Activated CD4-positive, alpha-beta memory T cell treated with anti-CD3 and anti-CD28 coated beads, Interleukin-2, amount 10 ng/mL, durations not matched to agents 7 days and 5 days (primary cell): ENCODE results near the gene HSD3B2. TPM values are rescaled to one million over a fixed set of nuclear protein-coding genes. Genes with fewer than 3 reads are reported as not detected.
"Not testable (repeated sequence)": the region's sequence is repeated elsewhere in the genome, so short reads cannot be mapped to it uniquely, and the experiment has no call there.

ENCODE experiments used
- CTCF ChIA-PET: fragments of 350-600 bp; sonication (Branson Sonifier 250); formaldehyde crosslinking; loops from one replicate; lab custom pipeline; 2021; ENCODE audit warnings: antibody characterized with exemption, inconsistent platforms; lab: Charles Lee
- POLR2A ChIA-PET: fragments of 350-600 bp; sonication (Branson Sonifier 250); formaldehyde crosslinking; loops from one replicate; lab custom pipeline; 2021; ENCODE audit warnings: antibody characterized with exemption; lab: Charles Lee
- DNase-seq: peaks from one replicate; pipeline ENCODE4 v3.0.0-alpha.2; 2020
- H3K27ac Mint-ChIP-seq: one replicate; pipeline ENCODE4 v1.8.0; 2021; ENCODE audit warnings: mild to moderate bottlenecking, mixed read lengths
- H3K27me3 Mint-ChIP-seq: one replicate; pipeline ENCODE4 v1.8.0; 2021; ENCODE audit warnings: mixed read lengths
- H3K36me3 Mint-ChIP-seq: one replicate; pipeline ENCODE4 v1.8.0; 2021; ENCODE audit warnings: low read depth, mixed read lengths
- H3K4me1 Mint-ChIP-seq: one replicate; pipeline ENCODE4 v1.8.0; 2021; ENCODE audit warnings: mixed read lengths
- H3K4me3 Mint-ChIP-seq: one replicate; pipeline ENCODE4 v1.8.0; 2021; ENCODE audit warnings: mild to moderate bottlenecking, mixed read lengths
- H3K9me3 Mint-ChIP-seq: one replicate; pipeline ENCODE4 v1.8.0; 2021; ENCODE audit warnings: mixed read lengths
- total RNA-seq, 2 experiments: library from RNA; stranded (reverse); gene quantifications; one replicate each; pipeline ENCODE4 v1.2.3, GENCODE V29; 2021

Gene HSD3B2
- not detected for total RNA-seq

DNA sequence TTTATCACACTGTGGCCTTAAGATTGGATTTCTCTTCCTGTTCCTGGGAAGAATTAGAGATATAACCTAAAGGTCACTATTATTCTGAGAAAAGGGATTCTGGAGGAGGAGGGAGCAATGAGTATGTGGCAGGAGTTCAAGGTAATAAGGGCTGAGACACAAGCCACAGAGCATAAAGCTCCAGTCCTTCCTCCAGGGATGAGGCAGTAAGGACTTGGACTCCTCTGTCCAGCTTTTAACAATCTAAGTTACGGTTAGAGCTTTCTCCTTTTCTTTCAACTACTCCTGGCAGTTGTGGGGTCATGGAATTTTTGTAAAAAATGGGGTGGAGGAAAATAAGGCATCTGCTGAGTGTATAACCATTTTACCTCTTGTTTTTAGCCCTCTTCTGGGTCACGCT, at the start of gene HSD3B2:
HSD3B2 (plus strand) TSS at position 201 of the 400 bp plus-strand sequence. CDS start 270 bp downstream, outside the sequence.
- H3K27ac Mint-ChIP-seq = no peak within 1 kb of the TSS
- POLR2A ChIA-PET = no interaction called here
- H3K27me3 Mint-ChIP-seq = peaks cover 2% of the 10 kb centered on the region
- DNase-seq = no peak
- H3K36me3 Mint-ChIP-seq = no peaks in the 10 kb centered on the region
- H3K4me1 Mint-ChIP-seq = no peaks in the 10 kb centered on the region
- CTCF ChIA-PET = no interaction called here
- H3K9me3 Mint-ChIP-seq = no peaks in the 10 kb centered on the region
- no peak within 1 kb of the TSS for H3K4me3 Mint-ChIP-seq

GRCh38 chr1:119366424-119366823, 48.5 kb upstream of the HSD3B2 start:
- H3K27ac Mint-ChIP-seq = no peak overlapping the region
- CTCF ChIA-PET = interaction anchor here (2.6 kb wide), 1 partner anchor 92 kb away, joined by 11 read pairs; no protein-coding TSS in a partner anchor
- no peaks in the 10 kb centered on the region for H3K4me1 Mint-ChIP-seq
- peaks cover 4% of the 10 kb centered on the region for H3K27me3 Mint-ChIP-seq
- DNase-seq = no peak
- POLR2A ChIA-PET = no interaction called here
- H3K36me3 Mint-ChIP-seq = no peaks in the 10 kb centered on the region
- no peaks in the 10 kb centered on the region for H3K9me3 Mint-ChIP-seq
- no peak overlapping the region for H3K4me3 Mint-ChIP-seq

GRCh38 chr1:119367432-119368124, 47.4 kb upstream of the HSD3B2 start:
- ChIA-PET CTCF (interaction anchor here (0.8 to 2.6 kb wide), 2 partner anchors 82 to 93 kb away, joined by 3 to 11 read pairs; no protein-coding TSS in a partner anchor), POLR2A (no interaction called here)
- no peak overlapping the region for H3K27ac Mint-ChIP-seq
- peaks cover 6% of the 10 kb centered on the region for H3K27me3 Mint-ChIP-seq
- no peaks in the 10 kb centered on the region for H3K4me1 Mint-ChIP-seq
- no peak for DNase-seq
- no peaks in the 10 kb centered on the region for H3K9me3 Mint-ChIP-seq
- H3K36me3 Mint-ChIP-seq = no peaks in the 10 kb centered on the region
- no peak overlapping the region for H3K4me3 Mint-ChIP-seq

GRCh38 chr1:119368554-119368953, 46.4 kb upstream of the HSD3B2 start, which contains the start of gene HAO2:
HAO2 (plus strand) TSS chr1:119368785; CDS start chr1:119381086, 12,301 bp downstream.
- H3K9me3 Mint-ChIP-seq = no peaks in the 10 kb centered on the region
- ChIA-PET CTCF (interaction anchor here (0.8 kb wide), 1 partner anchor 83 kb away, joined by 3 read pairs; no protein-coding TSS in a partner anchor), POLR2A (no interaction called here)
- H3K4me3 Mint-ChIP-seq = no peak within 1 kb of the TSS
- H3K36me3 Mint-ChIP-seq = no peaks in the 10 kb centered on the region
- no peak for DNase-seq
- H3K4me1 Mint-ChIP-seq = no peaks in the 10 kb centered on the region
- H3K27ac Mint-ChIP-seq = no peak within 1 kb of the TSS
- H3K27me3 Mint-ChIP-seq = peaks cover 8% of the 10 kb centered on the region

GRCh38 chr1:119370748-119371147, 44.2 kb upstream of the HSD3B2 start:
- Mint-ChIP-seq H3K4me3 (no peak overlapping the region), H3K36me3 (no peaks in the 10 kb centered on the region), H3K4me1 (no peaks in the 10 kb centered on the region), H3K27ac (no peak overlapping the region), H3K27me3 (peaks cover 8% of the 10 kb centered on the region), H3K9me3 (no peaks in the 10 kb centered on the region)
- ChIA-PET POLR2A (no interaction called here), CTCF (no interaction called here)
- DNase-seq = no peak

DNA sequence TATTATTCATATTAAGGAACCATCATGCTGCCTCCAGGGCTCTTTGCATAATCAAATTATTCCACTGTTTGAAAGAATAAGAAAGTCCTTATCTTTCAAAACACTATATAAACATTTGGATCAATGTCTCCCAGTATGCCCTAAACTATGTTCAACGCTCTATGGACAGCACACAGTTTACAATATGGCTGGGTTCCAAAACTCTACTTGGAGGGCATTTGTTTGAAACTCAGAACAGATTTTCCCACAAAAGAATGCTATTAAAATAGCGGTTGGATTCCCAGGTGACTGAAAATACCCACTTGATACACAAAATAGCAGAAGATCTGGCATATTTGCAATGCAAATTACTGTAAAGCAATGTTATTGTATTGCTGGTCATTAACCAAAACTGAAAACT, 43.1 kb upstream of the HSD3B2 start:
- ChIA-PET CTCF (no interaction called here), POLR2A (no interaction called here)
- no peak for DNase-seq
- H3K4me3 Mint-ChIP-seq = no peak overlapping the region
- H3K27ac Mint-ChIP-seq = no peak overlapping the region
- H3K27me3 Mint-ChIP-seq = peaks cover 7% of the 10 kb centered on the region
- H3K9me3 Mint-ChIP-seq = no peaks in the 10 kb centered on the region
- no peaks in the 10 kb centered on the region for H3K36me3 Mint-ChIP-seq
- no peaks in the 10 kb centered on the region for H3K4me1 Mint-ChIP-seq

GRCh38 chr1:119372503-119373086, 42.4 kb upstream of the HSD3B2 start:
- no peaks in the 10 kb centered on the region for H3K9me3 Mint-ChIP-seq
- POLR2A ChIA-PET = interaction anchor here (1.0 kb wide), 1 partner anchor 11 kb away, joined by 3 read pairs; no protein-coding TSS in a partner anchor
- peaks cover 3% of the 10 kb centered on the region for H3K27me3 Mint-ChIP-seq
- no peak for DNase-seq
- no peak overlapping the region for H3K27ac Mint-ChIP-seq
- H3K36me3 Mint-ChIP-seq = no peaks in the 10 kb centered on the region
- no peak overlapping the region for H3K4me3 Mint-ChIP-seq
- no peaks in the 10 kb centered on the region for H3K4me1 Mint-ChIP-seq
- CTCF ChIA-PET = interaction anchor here (1.2 kb wide), 1 partner anchor 98 kb away, joined by 3 read pairs; no protein-coding TSS in a partner anchor

GRCh38 chr1:119373465-119373864, 41.5 kb upstream of the HSD3B2 start:
- POLR2A ChIA-PET = interaction anchor here (1.0 kb wide), 1 partner anchor 11 kb away, joined by 3 read pairs; no protein-coding TSS in a partner anchor
- CTCF ChIA-PET = interaction anchor here (1.2 kb wide), 1 partner anchor 98 kb away, joined by 3 read pairs; no protein-coding TSS in a partner anchor
- Mint-ChIP-seq H3K4me1 (no peaks in the 10 kb centered on the region), H3K27ac (no peak overlapping the region), H3K9me3 (no peaks in the 10 kb centered on the region), H3K4me3 (no peak overlapping the region), H3K27me3 (peaks cover 3% of the 10 kb centered on the region), H3K36me3 (no peaks in the 10 kb centered on the region)
- no peak for DNase-seq

GRCh38 chr1:119374208-119374874, 40.6 kb upstream of the HSD3B2 start:
- Mint-ChIP-seq H3K9me3 (no peaks in the 10 kb centered on the region), H3K36me3 (no peaks in the 10 kb centered on the region), H3K27ac (no peak overlapping the region), H3K4me1 (no peaks in the 10 kb centered on the region), H3K4me3 (no peak overlapping the region), H3K27me3 (peaks cover 3% of the 10 kb centered on the region)
- no peak for DNase-seq
- ChIA-PET POLR2A (no interaction called here), CTCF (interaction anchor here (1.1 kb wide), 1 partner anchor 12 kb away, joined by 3 read pairs; no protein-coding TSS in a partner anchor)

DNA sequence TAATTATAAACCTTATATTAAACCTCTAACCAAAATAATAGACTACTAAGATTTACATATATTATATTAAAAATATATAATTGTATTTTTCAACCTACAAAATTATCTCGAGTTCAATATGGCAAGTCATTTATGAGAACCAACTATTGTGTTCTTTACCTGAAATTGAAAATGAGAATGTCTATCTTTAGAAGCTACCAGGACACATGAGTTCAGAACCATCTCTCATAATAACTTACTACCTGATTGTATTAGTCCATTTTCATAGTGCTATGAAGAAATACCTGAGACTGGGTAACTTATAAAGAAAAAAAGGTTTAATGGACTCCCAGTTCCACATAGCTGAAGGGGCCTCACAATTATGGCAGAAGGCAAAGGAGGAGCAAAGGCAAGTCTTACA, 39.6 kb upstream of the HSD3B2 start:
- DNase-seq = no peak
- CTCF ChIA-PET = interaction anchor here (1.1 kb wide), 1 partner anchor 11 kb away, joined by 3 read pairs; no protein-coding TSS in a partner anchor
- no peaks in the 10 kb centered on the region for H3K4me1 Mint-ChIP-seq
- no peaks in the 10 kb centered on the region for H3K9me3 Mint-ChIP-seq
- POLR2A ChIA-PET = no interaction called here
- H3K36me3 Mint-ChIP-seq = no peaks in the 10 kb centered on the region
- H3K27ac Mint-ChIP-seq = no peak overlapping the region
- H3K27me3 Mint-ChIP-seq = peaks cover 3% of the 10 kb centered on the region
- no peak overlapping the region for H3K4me3 Mint-ChIP-seq

DNA sequence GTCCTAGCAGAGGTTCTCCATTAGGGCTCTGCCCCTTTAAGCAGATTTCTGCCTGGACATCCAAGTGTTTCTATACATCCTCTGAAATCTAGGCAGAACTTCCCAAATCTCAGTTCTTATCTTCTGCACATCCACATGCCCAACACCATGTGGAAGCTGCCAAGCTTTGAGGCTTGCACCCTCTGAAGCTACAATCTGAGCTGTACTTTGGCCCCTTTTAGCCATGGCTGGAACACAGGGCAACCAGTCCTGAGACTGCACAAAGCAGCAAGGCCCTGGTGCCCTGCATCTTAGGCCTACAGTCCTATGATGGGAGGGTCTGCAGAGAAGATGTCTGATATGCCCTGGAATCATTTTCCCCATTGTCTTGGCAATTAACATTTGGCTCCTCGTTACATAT, 38.4 kb upstream of the HSD3B2 start:
- POLR2A ChIA-PET = no interaction called here
- peaks cover 3% of the 10 kb centered on the region for H3K27me3 Mint-ChIP-seq
- H3K4me3 Mint-ChIP-seq = no peak overlapping the region
- no peaks in the 10 kb centered on the region for H3K4me1 Mint-ChIP-seq
- no peaks in the 10 kb centered on the region for H3K9me3 Mint-ChIP-seq
- no peaks in the 10 kb centered on the region for H3K36me3 Mint-ChIP-seq
- no peak for DNase-seq
- no peak overlapping the region for H3K27ac Mint-ChIP-seq
- CTCF ChIA-PET = no interaction called here

- POLR2A ChIA-PET, CTCF ChIA-PET: not testable (repeated sequence)
Observed at GRCh38 chr1:119377594-119377993, 37.4 kb upstream of the HSD3B2 start.

GRCh38 chr1:119379117-119379516, 35.8 kb upstream of the HSD3B2 start:
- ChIA-PET POLR2A (no interaction called here), CTCF (no interaction called here)
- no peaks in the 10 kb centered on the region for H3K27me3 Mint-ChIP-seq
- no peaks in the 10 kb centered on the region for H3K9me3 Mint-ChIP-seq
- H3K36me3 Mint-ChIP-seq = no peaks in the 10 kb centered on the region
- no peak overlapping the region for H3K4me3 Mint-ChIP-seq
- H3K4me1 Mint-ChIP-seq = no peaks in the 10 kb centered on the region
- no peak overlapping the region for H3K27ac Mint-ChIP-seq
- DNase-seq = no peak

More at GRCh38 chr1:119377594-119377993, 37.4 kb upstream of the HSD3B2 start:
- H3K27ac Mint-ChIP-seq, H3K9me3 Mint-ChIP-seq, H3K4me3 Mint-ChIP-seq, H3K4me1 Mint-ChIP-seq, H3K27me3 Mint-ChIP-seq, DNase-seq, H3K36me3 Mint-ChIP-seq: not testable (repeated sequence)
